GM18907 (cell line): ENCODE data around the gene WDR7.

ENCODE experiments used
- ATAC-seq: cut with Tn5 transposase; IDR thresholded peaks from one replicate; pipeline ENCODE4 v1.9.1; 2021; ENCODE audit warnings: mild to moderate bottlenecking, moderate library complexity; ENCODE audit not compliant: unreplicated experiment

Gene WDR7

DNA sequence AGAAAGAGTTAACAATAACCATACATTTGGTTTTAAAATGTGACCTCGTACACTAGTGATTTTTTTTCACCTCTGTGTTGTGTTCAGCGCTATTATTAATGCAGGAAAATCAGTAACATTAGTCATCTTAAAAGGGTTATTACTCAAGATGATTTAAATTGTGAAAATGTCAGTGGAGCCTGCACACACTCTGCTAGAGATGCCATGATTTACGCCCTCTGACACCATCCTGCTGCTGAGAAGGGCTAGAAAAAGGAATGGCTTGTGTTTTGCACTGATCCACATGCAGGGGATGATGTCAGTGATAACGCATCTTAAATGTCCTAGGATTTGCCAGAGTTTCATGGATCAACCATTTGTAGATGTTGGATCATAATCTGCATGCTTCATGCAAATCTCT, 374.4 kb downstream of the WDR7 start:
- ATAC-seq: no peak

DNA sequence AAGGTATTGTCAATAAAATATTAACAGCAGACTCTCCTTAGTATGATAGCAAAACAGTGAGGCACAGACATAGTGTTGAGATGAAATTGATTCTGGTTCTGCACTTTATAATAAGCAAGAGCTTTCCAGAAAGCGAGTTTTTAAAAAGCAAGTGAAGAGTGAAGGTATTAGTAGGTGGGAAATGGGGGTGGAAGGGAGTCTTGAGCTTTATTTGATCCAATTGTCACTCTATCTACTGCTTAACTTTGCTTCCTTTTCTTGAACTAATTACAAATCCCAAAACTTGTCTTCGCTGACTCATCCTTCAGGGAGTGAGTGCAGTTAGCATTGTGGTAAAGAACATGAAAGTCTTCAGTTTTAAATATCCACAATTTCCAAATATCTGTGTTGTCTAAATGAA, 375.2 kb downstream of the WDR7 start:
- ATAC-seq: no peak

DNA sequence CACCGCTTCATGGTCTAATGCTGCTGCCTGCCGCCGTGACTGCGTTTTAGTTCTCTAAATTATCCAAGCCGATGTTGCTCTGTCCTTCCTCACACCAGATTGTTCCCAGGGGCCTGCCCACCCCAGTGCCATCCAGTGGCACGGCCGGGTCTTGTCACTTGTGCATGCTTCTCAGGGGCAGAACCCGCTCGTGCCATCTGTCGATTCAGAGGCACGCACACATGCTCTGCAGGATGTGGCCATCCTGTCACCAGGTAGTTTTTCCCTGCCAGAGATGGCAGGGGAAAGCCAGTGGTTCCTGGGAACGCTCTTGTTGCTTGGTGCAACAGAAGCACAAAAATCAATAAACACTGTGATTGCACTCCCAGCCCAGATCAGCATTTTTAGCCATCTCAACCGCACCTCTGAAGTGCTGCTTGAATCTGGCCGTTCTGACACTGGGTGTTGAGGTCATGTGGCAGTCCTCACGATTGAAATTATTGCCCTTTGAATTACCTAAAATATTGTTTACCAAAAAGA, 376.1 kb downstream of the WDR7 start:
- no peak for ATAC-seq

DNA sequence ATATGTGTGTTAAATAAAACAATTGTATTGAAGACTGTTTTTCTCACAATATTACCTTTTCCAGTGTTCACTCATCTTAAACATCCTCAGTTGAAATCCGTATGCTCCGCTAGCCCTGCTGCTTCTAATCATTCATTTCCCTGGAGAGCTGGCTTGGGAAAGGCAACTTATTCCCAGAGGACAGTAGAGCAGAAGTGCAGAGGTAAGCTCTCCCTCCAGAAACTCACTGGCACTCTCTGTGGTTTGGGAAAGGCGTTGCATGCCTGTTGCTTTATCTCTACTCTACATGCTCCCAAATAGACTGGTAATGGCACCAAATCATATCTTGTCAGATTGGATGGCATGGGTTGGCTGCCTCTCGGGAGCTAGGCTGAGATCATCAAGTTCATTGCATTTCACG, 378.6 kb downstream of the WDR7 start:
- ATAC-seq: no peak

GRCh38 chr18:57030417-57030816, 379.3 kb downstream of the WDR7 start:
- ATAC-seq: no peak

DNA sequence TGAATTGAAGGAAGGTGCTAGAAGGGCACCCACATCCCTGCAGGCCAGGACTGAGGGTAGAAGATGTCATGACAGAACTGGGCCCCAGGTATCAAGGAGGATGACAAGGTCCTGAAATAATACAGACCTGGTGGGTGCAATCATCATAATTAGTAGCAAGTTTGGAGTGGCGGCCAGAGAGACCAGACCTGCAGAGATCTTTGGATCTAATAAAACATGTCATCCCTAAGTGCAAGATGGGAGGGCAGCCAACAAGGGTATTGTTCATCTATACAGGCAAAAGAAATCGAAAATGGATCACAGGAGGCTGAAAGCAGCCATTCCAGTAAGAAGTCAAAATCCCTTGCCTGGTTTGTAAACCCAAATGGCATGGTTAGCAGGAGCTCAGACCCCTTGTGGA, 384.4 kb downstream of the WDR7 start:
- ATAC-seq: no peak

GRCh38 chr18:57038395-57038794, 387.2 kb downstream of the WDR7 start:
- no peak for ATAC-seq

DNA sequence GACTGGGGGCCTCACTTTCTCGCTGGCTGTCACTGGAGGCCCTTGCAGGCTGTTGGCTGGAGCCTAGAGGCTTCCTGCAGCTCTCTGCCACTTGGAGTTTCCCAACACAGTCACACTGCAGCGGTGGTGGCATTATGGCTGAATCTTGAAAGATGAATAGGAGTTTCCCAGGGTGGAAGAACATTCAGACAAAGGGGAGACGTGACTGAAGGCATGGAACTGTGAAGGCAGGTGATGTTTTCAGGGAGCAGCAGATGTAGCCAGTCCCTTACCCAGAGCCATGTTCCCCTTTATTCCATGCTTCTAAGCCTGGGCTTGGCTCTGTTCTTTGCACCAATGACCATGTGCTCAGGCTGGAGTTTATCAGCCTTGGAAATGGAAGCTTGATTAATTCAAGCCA, 389.0 kb downstream of the WDR7 start:
- no peak for ATAC-seq

DNA sequence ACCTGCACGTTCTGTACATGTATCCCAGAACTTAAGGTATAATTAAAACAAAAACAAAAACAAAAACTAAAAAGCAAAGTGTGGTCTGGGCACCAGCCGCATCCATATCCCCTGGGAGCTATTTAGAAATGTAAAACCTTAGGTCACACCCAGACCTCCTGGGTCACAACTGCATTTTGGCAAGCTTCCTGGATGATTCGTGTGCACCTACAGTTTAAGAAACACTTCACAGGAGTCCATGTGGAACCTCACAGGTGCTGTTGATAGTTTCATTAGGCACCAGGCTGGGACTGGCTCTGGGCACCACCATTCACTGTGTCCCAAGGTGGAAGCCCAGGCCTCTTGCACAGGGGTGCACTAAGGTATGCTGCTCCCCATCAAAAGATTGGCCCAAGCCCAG, 392.1 kb downstream of the WDR7 start:
- no peak for ATAC-seq

- ATAC-seq: no peak
Measured at GRCh38 chr18:57048351-57048750, 397.2 kb downstream of the WDR7 start.

GRCh38 chr18:57048859-57049258, 397.7 kb downstream of the WDR7 start:
- no peak for ATAC-seq

- no peak for ATAC-seq
Measured at GRCh38 chr18:57050310-57050949, 399.3 kb downstream of the WDR7 start.

DNA sequence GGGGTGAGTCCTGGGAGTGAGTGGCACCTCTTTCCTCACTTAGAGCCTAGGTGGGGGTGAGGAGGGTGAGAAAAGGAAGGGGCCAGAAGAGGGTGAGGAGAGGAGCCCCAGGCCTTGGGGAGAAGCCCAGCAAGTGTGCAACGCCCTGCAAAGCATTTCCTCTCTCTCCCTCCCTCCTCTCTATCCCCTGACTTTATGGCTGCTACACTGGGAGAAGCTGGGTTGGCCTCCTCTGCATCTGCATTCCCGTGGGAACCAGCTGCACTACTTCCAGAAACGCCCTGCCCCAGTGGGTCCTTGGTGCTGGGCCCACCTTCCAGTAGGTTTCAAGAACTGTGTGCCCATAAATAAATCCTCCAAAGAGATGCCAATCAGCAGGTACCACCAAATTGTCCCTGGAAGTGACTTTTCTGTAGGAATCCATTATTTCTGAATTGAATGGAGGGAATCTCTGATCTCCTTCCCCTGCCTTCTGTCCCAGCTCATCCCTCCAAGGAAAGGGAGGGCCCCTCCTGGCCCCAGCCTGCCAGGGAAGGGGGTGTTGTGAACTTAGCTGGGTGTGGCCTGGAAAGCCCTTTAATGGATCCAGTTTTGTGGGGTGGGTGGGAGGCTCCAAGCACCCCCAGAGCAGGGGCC, 400.0 kb downstream of the WDR7 start:
- no peak for ATAC-seq

GRCh38 chr18:57051657-57052044, 400.5 kb downstream of the WDR7 start:
- peak; percentile 75 for ATAC-seq

DNA sequence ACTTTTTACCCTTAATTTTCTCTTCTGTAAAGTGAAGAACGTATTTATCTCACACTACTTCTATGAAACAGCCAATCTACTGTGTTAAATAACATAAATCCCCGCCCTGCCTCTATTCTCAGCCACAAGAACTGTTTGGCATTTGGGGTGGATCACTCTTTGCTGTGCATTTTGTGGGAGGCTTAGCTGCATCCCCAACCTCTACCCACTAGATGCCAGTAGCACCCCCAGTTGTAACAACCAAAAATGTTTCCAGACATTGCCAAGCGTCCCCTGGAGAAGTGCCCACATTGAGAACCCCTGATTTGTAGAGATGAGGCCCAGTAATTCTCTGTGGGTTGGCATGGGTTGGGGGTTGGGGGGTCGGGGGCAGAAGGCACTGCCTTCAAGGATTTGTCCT, 401.0 kb downstream of the WDR7 start:
- peak; percentile 41 for ATAC-seq

DNA sequence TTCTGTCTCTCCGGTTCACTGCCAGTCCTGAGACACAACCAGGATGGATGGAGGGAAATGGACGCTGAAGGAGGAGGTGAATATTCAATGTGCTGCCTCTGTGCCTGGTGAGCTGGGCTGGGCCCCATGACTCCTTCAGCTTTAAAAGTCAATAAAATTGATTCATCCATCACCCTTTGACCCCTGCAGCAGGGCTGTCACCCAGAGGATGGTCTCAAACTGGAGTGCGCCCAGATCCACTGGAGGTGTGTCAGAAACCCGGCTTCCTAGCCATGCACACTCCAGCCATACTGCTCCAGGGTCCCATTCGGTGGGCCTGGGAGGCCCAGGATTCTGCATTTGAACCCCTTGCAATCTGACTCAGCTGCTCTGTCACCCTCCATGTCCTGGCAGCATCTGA, 401.6 kb downstream of the WDR7 start:
- no peak for ATAC-seq

GRCh38 chr18:57054891-57055290, 403.7 kb downstream of the WDR7 start:
- no peak for ATAC-seq

- peak; percentile 95 for ATAC-seq
Measured at GRCh38 chr18:57057890-57058289, 406.7 kb downstream of the WDR7 start.

- no peak for ATAC-seq
Measured at GRCh38 chr18:57058734-57059133, 407.6 kb downstream of the WDR7 start.

DNA sequence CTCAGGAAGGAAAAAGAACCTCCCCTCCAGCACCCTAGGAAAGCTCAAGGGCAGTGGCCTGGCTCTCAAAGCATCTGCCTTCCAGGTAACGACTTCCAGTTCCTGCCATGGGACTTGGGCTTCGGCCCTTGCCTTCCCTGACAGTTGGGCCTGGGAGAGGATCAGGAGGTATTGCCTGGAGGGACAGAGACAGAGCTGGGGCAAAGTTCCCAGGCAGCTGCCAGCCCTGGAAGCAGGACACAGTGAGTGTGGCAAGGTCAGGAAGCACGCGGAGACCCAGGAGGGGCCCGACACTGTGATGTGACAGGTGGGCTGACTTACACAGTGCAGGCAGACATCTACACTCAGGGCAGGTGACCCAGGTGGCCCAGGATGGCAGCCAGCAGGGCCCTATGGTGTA, 408.2 kb downstream of the WDR7 start:
- ATAC-seq: no peak

- no peak for ATAC-seq
Measured at GRCh38 chr18:57060814-57061213, 409.7 kb downstream of the WDR7 start.

DNA sequence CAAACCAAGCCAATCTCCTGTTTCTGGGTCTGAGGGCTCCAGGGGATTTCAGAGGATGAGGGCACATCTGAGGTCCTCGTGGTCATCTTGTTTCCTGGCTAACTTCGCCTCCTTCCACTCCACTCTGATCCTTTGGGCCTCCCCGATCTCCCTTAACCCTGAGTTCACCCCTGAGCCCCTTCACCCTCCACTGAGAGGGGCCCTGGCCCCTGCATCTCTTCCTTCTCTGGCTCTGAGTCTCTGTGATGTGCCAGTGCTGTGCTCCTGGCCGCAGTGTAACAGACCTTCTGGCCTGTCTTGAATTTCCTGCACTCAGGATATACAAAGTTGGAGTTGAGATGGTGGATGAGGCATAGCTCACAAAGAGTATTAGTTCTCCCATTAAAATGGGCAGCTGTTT, 411.0 kb downstream of the WDR7 start:
- ATAC-seq: no peak

DNA sequence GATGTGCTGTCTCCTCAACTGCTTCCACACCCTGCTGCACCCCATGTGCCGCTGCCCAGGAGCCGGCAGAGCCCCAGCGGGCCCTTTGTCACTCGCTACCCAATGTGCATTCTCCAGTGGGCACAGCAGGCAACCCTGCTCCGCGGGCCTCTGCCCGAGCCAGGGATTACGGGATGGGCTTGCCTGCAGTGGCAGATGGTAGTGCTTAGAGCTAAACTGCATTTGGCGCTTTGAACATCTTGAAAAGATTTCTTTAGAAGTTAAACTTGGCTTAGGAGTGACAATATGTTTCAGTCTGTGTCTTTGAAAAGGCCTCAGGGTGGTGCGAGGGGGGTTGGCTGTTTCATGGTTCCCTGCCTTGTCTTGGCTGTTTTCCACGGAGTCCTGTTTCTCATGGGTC, 411.7 kb downstream of the WDR7 start:
- no peak for ATAC-seq
